ENCODE data around the gene BMI1.

GRCh38 chr10:22342421-22342820 lies 21.5 kb downstream of the BMI1 start:
- no peak for TF ChIP-seq CTCF (IDR thresholded peaks at IDR 0.05; ENCODE audit: insufficient read depth, low read length, poor library complexity, severe bottlenecking)
- TF ChIP-seq EZH2phosphoT487 (conservative IDR thresholded peaks at IDR 0.05; ENCODE audit: low read length): no peak
